GM23338 (cell line): ENCODE data around the gene PLBD1. TPM values are rescaled to one million over a fixed set of nuclear protein-coding genes. Genes with fewer than 3 reads are reported as not detected.

ENCODE experiments used
- polyA plus RNA-seq: library from polyadenylated mRNA; unstranded; fragments of >200 nt; fragmentation: Nextera tagmentation; extraction: Ambion mirVana; gene quantifications from 2 replicates; pipeline ENCODE4 v1.2.1, GENCODE V29; 2016
- small RNA-seq: library from RNA; depleted of rRNA; stranded (forward); fragments of <200 nt; gene quantifications from one replicate; pipeline ENCODE3, GENCODE V24; 2014; ENCODE audit warnings: low replicate concordance
- total RNA-seq: library from RNA; depleted of rRNA; stranded (reverse); fragments of >200 nt; shearing (Covaris generic); gene quantifications from 2 replicates; pipeline ENCODE4 v1.2.3, GENCODE V29; 2014; rRNA removed

PLBD1 gene
- total and polyA plus RNA-seq, 2 experiments from 2014 or later: 10.2 to 16.3 TPM

Small RNAs within 50 kb of the gene (small RNA-seq; reads per million reads assigned to genes)
- not detected for gene RN7SKP134

Other genes with a start within 250 kb of the PLBD1 start
- 107 and 118 TPM in 2 replicates for gene ATF7IP, start 202.2 kb downstream of the PLBD1 start, total RNA-seq
- gene ATF7IP, start 202.2 kb downstream of the PLBD1 start, polyA plus RNA-seq: 54.7 and 76.4 TPM in 2 replicates
- 1.9 and 3.1 TPM in 2 replicates for gene GUCY2C, start 128.7 kb upstream of the PLBD1 start, total RNA-seq
- gene GUCY2C, start 128.7 kb upstream of the PLBD1 start, polyA plus RNA-seq: 1.4 and 2.1 TPM in 2 replicates
- gene WBP11, start 235.6 kb upstream of the PLBD1 start, total RNA-seq: 33.8 and 57.1 TPM in 2 replicates
- gene WBP11, start 235.6 kb upstream of the PLBD1 start, polyA plus RNA-seq: 138 and 148 TPM in 2 replicates
- gene C12orf60, start 235.8 kb upstream of the PLBD1 start, total RNA-seq: 1.7 and 1.9 TPM in 2 replicates
- gene C12orf60, start 235.8 kb upstream of the PLBD1 start, polyA plus RNA-seq: 1.3 and 2.3 TPM in 2 replicates
- gene SMCO3, start 246.3 kb upstream of the PLBD1 start, total RNA-seq: not detected in 2 replicates
- gene SMCO3, start 246.3 kb upstream of the PLBD1 start, polyA plus RNA-seq: 0.13 TPM in 1 of 2 replicates, not detected in the other